Activated CD8-positive, alpha-beta T cell treated with anti-CD3 and anti-CD28 coated beads for 36 hours (primary cell): Measurements from ENCODE around the gene DPAGT1. TPM values are rescaled to one million over a fixed set of nuclear protein-coding genes. Genes with fewer than 3 reads are reported as not detected.
A peak's percentile ranks its signal among the peaks of the same experiment; 100 is the strongest.
"Not testable (repeated sequence)": the region's sequence is repeated elsewhere in the genome, so short reads cannot be mapped to it uniquely, and the experiment has no call there.

Experiments used
- ATAC-seq: fragments of 200-7000 bp; cut with Tn5 transposase; one replicate; pipeline ENCODE4 v1.10.0; 2021; ENCODE audit warnings: mild to moderate bottlenecking, moderate library complexity
- CTCF ChIA-PET: fragments of 350-600 bp; sonication (Branson Sonifier 250); formaldehyde crosslinking; loops from one replicate; lab custom pipeline; 2021; ENCODE audit warnings: antibody characterized with exemption; lab: Charles Lee
- POLR2A ChIA-PET: fragments of 350-600 bp; sonication (Branson Sonifier 250); formaldehyde crosslinking; loops from one replicate; lab custom pipeline; 2021; ENCODE audit warnings: antibody characterized with exemption; lab: Charles Lee
- DNase-seq: peaks from one replicate; pipeline ENCODE4 v3.0.0-alpha.2; 2020
- H3K27ac Mint-ChIP-seq: one replicate; pipeline ENCODE4 v1.8.0; 2021; ENCODE audit warnings: mild to moderate bottlenecking, mixed read lengths
- H3K27me3 Mint-ChIP-seq: one replicate; pipeline ENCODE4 v1.8.0; 2021; ENCODE audit warnings: mixed read lengths
- H3K36me3 Mint-ChIP-seq: one replicate; pipeline ENCODE4 v1.8.0; 2021; ENCODE audit warnings: low read depth, mixed read lengths
- H3K4me1 Mint-ChIP-seq: one replicate; pipeline ENCODE4 v1.8.0; 2021; ENCODE audit warnings: low read depth, mixed read lengths
- H3K4me3 Mint-ChIP-seq: one replicate; pipeline ENCODE4 v1.8.0; 2021; ENCODE audit warnings: mild to moderate bottlenecking, moderate library complexity, mixed read lengths
- H3K9me3 Mint-ChIP-seq: one replicate; pipeline ENCODE4 v1.8.0; 2021; ENCODE audit warnings: mixed read lengths
- intact Hi-C: fragments of 100-400 bp; cut with micrococcal nuclease; formaldehyde crosslinking; loops from one replicate; pipeline ENCODE4 v1.10.0; 2022
- total RNA-seq, 2 experiments: library from RNA; stranded (reverse); gene quantifications; one replicate each; pipeline ENCODE4 v1.2.3, GENCODE V29; 2021
- TF ChIP-seq, protein P1 (sequence below): fragments of 200-600 bp; IDR thresholded peaks from one replicate; pipeline ENCODE4 v1.8.0; 2022; ENCODE audit warnings: antibody characterized with exemption, mild to moderate bottlenecking

The DPAGT1 gene
- total RNA-seq, 2 experiments from 2014 or later: 51.1 to 52.2 TPM

DNA sequence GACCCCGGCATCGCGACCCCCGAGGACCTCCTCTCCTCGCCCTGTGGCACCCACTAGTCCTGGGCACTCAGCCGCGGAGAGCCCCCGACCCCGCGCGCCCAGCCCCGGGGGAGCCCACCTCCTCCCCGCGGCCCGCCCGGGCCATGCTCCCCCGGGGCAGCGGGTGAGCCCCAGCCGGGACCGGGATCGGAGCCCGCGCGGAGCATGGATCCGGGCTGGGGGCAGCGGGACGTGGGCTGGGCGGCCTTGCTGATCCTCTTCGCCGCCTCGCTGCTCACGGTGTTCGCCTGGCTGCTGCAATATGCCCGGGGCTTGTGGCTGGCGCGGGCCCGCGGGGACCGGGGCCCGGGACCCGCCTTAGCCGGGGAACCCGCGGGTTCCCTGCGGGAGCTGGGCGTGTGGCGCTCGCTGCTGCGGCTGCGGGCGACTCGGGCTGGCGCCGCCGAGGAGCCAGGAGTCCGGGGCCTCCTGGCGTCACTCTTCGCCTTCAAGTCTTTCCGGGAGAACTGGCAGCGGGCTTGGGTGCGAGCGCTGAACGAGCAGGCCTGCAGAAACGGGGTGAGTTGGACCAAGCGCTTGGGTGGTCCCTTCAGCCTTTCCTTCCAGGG lies 6.0 kb upstream of the DPAGT1 start:
- Mint-ChIP-seq H3K4me1 (peaks cover 37% of the 10 kb centered on the region), H3K27ac (peak overlapping the region; percentile 75)

DNA sequence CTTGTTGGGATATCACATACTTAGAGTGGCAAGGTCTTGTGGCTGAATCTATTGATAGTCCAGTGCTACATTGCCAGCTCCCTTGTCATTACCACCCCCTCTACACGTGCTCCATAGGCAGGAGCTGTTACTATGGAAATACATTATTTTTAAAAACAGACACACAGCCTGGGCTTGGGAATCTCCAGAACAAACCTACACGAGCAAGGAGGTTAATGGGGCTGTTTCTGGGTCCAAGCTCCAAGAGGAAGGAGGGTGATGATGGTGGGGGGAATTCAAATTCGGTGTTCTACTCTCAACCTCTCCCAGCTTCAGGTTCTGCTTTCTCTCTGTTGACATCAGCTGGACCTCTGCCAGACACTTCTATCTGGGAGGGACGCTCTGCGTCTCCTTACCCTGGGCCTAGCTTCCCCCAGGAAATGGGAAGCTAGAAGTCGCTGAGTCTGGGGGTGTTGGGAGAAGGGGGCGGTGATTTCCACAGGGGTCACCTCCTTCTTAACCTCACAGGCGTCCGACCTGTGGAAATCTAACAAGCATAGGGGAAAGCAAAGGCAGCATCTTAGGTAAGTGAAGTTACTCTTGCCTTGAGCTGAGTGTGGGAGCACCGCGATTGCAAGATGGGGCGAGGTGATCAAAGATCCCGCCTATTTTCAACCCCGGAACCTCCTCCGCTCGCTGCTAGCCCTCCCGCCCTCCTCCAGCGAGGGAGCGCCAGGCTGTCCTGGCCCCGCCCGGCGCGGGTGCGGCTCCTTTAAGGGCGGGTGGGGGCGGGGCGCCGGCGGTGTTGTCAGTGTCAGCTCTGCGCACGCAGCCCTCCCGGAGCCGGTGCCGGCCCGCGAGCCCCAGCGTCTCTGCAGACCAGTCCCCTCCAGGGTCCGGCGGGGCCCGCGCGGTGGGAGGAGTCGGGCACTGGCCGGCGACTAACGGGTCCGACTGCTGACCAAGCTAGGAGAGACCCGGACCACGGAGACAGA lies 5.2 kb upstream of the DPAGT1 start, which contains the start of gene C2CD2L:
Gene C2CD2L, plus strand, starts transcription at position 781 of the 974 bp plus-strand sequence. CDS start 398 bp downstream, outside the sequence.
- TF ChIP-seq, protein P1, sequence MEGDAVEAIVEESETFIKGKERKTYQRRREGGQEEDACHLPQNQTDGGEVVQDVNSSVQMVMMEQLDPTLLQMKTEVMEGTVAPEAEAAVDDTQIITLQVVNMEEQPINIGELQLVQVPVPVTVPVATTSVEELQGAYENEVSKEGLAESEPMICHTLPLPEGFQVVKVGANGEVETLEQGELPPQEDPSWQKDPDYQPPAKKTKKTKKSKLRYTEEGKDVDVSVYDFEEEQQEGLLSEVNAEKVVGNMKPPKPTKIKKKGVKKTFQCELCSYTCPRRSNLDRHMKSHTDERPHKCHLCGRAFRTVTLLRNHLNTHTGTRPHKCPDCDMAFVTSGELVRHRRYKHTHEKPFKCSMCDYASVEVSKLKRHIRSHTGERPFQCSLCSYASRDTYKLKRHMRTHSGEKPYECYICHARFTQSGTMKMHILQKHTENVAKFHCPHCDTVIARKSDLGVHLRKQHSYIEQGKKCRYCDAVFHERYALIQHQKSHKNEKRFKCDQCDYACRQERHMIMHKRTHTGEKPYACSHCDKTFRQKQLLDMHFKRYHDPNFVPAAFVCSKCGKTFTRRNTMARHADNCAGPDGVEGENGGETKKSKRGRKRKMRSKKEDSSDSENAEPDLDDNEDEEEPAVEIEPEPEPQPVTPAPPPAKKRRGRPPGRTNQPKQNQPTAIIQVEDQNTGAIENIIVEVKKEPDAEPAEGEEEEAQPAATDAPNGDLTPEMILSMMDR: no peak
- H3K27me3 Mint-ChIP-seq: no peaks in the 10 kb centered on the region

More for the DNA sequence above, 6.0 kb upstream of the DPAGT1 start:
- Mint-ChIP-seq H3K36me3 (peaks cover 9% of the 10 kb centered on the region), H3K27me3 (no peaks in the 10 kb centered on the region), H3K4me3 (peak overlapping the region; percentile 85), H3K9me3 (no peaks in the 10 kb centered on the region)
- DNase-seq (no peak), ATAC-seq (peak; percentile 4)
- ChIA-PET CTCF (interaction anchor here (0.9 to 1.5 kb wide), 6 partner anchors 8 to 215 kb away, joined by 3 to 4 read pairs (median 3); partner anchors contain the start of gene CBL), POLR2A (interaction anchor here (0.6 to 9.7 kb wide), 10 partner anchors 8 to 92 kb away, joined by 3 to 107 read pairs (median 6); partner anchors contain the start of genes HINFP and TRAPPC4)
- TF ChIP-seq, protein P1: no peak
- intact Hi-C loops: no loop called here

DNA sequence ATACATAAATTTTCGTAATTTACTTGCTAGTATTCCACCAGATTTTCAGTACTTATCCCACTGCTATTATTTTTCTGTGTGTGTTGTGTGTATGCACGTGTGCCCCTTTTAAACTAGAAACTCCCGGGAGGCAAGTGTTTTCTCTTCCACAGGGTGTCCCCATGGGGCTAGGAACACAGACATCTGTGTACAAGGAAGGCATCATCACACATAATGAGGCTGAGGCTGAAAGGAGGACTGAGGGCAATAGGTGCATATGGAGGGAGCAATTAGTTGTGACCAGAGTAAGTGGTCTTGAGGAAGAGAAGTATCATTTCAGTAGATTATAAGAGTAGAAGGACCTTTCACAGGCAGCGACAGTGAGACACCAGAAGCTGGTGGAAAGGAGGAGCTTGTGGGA lies 2.1 kb upstream of the DPAGT1 start:
- Mint-ChIP-seq H3K9me3 (no peaks in the 10 kb centered on the region), H3K4me1 (peaks cover 33% of the 10 kb centered on the region), H3K36me3 (peaks cover 13% of the 10 kb centered on the region), H3K4me3 (peak overlapping the region; percentile 91), H3K27me3 (no peaks in the 10 kb centered on the region), H3K27ac (no peak overlapping the region)
- DNase-seq: no peak
- ATAC-seq: no peak
- ChIA-PET POLR2A (interaction anchor here (9.7 kb wide), 1 partner anchor 10 kb away, joined by 107 read pairs; a partner anchor contains a TSS), CTCF (interaction anchor here (1.4 kb wide), 1 partner anchor 93 kb away, joined by 4 read pairs; no protein-coding TSS in a partner anchor)
- intact Hi-C loops: no loop called here
- TF ChIP-seq, protein P1: no peak

More for the DNA sequence above, 5.2 kb upstream of the DPAGT1 start, which contains the start of gene C2CD2L:
- POLR2A ChIA-PET: interaction anchor here (0.6 to 9.7 kb wide), 14 partner anchors 8 to 91 kb away, joined by 3 to 107 read pairs (median 6); partner anchors contain the start of genes HINFP, HMBS, HYOU1 and TRAPPC4
- H3K9me3 Mint-ChIP-seq: no peaks in the 10 kb centered on the region
- intact Hi-C loops: no loop called here
- peak within 1 kb of the TSS; percentile 85 for H3K4me3 Mint-ChIP-seq
- peaks cover 7% of the 10 kb centered on the region for H3K36me3 Mint-ChIP-seq
- peaks cover 37% of the 10 kb centered on the region for H3K4me1 Mint-ChIP-seq
- CTCF ChIA-PET: interaction anchor here (0.6 to 1.5 kb wide), 10 partner anchors 8 to 215 kb away, joined by 3 to 4 read pairs (median 3); partner anchors contain the start of genes CBL and VPS11
- ATAC-seq (peak; percentile 91), DNase-seq (peak; percentile 94)
- peak within 1 kb of the TSS; percentile 95 for H3K27ac Mint-ChIP-seq

DNA sequence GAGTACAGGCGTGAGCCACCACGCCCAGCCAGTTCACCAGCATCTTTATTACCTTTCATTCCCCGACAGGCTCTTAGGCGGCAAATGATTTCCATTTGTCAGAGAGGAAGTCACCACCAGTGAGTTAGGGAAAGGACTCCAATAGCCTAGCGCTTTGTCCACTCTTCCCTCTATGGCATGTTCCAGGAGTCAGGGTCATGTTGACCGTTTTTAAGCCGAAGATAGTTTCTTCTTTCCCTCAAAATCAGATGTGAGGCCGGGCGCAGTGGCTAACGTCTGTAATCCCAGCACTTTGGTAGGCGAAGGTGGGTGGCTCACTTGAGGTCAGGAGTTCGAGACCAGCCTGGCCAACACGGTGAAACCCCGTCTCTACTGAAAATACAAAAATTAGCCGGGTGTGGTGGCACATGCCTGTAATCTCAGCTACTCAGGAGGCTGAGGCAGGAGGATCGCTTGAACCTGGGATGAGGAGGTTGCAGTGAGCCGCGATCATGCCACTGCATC lies 1.6 kb upstream of the DPAGT1 start:
- ATAC-seq, H3K9me3 Mint-ChIP-seq, intact Hi-C loops, DNase-seq, H3K27me3 Mint-ChIP-seq: not testable (repeated sequence)
- Mint-ChIP-seq H3K27ac (peak overlapping the region; percentile 97), H3K4me3 (peak overlapping the region; percentile 91), H3K36me3 (peaks cover 19% of the 10 kb centered on the region), H3K4me1 (peaks cover 32% of the 10 kb centered on the region)
- ChIA-PET CTCF (interaction anchor here (0.9 to 1.6 kb wide), 3 partner anchors 12 to 15 kb away, joined by 3 to 4 read pairs (median 3); no protein-coding TSS in a partner anchor), POLR2A (interaction anchor here (1.0 to 2.3 kb wide), 5 partner anchors 10 to 219 kb away, joined by 3 to 20 read pairs (median 10); partner anchors contain the start of genes HMBS, HYOU1 and VPS11)
